ENCODE results near the gene GID8.

Gene GID8

GRCh38 chr20:62957136-62958117, 19.5 kb downstream of the GID8 start:
- no peak for TF ChIP-seq FOXP2 (optimal IDR thresholded peaks at IDR 0.05; ENCODE audit: borderline replicate concordance, extremely low read depth, extremely low read length, insufficient read depth)
- no peak for TF ChIP-seq SIN3A (IDR thresholded peaks at IDR 0.05; ENCODE audit: borderline replicate concordance, insufficient read depth, low read length)
- TF ChIP-seq REST (IDR thresholded peaks at IDR 0.05; ENCODE audit: insufficient read depth in 1 of 2, low read depth in 2 of 2, low read length in 2 of 2) = no peak
- TF ChIP-seq TAF1 (IDR thresholded peaks at IDR 0.05; ENCODE audit: borderline replicate concordance, insufficient read depth, low read length) = no peak
- TF ChIP-seq POLR2AphosphoS5 (IDR thresholded peaks at IDR 0.05; ENCODE audit: low read depth, low read length) = no peak

DNA sequence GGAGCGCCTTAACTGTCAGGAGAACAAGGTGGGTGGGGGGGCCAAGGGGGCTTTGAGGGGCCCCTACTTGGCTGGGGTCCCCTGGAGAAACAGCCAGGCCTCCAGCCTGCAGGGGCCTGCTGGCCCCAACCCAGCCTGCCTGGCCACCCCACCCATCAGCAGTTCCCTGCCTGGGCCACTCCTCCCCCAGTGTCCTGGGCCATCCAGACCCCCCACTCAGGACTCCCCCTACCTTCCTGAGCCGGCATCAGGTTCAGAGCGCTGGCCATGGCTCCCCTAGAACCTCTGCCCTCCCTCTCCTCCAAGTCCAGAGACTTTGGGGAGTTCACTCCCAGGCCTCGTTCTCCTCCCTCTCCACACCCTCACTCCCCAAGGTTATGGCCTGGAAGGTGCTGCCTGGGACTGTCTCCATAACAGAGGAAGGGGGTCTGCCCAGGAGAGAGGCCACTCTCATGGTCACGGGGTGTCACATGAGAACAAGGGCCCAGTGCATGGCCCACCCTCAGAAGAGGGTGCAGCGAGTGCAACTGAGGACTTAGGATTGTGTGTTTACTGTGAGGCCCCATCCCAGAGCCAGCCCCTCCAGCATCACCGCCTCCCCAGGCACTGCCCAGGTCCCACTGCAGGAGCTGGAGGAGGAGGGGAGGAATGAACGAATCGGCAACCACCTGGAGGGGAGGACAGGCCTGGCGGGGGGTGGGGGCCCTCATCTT, 20.6 kb downstream of the GID8 start:
- TF ChIP-seq SIN3A (IDR thresholded peaks at IDR 0.05; ENCODE audit: borderline replicate concordance, insufficient read depth, low read length) = no peak
- no peak for TF ChIP-seq POLR2AphosphoS5 (IDR thresholded peaks at IDR 0.05; ENCODE audit: low read depth, low read length)
- no peak for TF ChIP-seq FOXP2 (optimal IDR thresholded peaks at IDR 0.05; ENCODE audit: borderline replicate concordance, extremely low read depth, extremely low read length, insufficient read depth)
- no peak for TF ChIP-seq TAF1 (IDR thresholded peaks at IDR 0.05; ENCODE audit: borderline replicate concordance, insufficient read depth, low read length)
- TF ChIP-seq REST (IDR thresholded peaks at IDR 0.05; ENCODE audit: insufficient read depth in 1 of 2, low read depth in 2 of 2, low read length in 2 of 2) = no peak

DNA sequence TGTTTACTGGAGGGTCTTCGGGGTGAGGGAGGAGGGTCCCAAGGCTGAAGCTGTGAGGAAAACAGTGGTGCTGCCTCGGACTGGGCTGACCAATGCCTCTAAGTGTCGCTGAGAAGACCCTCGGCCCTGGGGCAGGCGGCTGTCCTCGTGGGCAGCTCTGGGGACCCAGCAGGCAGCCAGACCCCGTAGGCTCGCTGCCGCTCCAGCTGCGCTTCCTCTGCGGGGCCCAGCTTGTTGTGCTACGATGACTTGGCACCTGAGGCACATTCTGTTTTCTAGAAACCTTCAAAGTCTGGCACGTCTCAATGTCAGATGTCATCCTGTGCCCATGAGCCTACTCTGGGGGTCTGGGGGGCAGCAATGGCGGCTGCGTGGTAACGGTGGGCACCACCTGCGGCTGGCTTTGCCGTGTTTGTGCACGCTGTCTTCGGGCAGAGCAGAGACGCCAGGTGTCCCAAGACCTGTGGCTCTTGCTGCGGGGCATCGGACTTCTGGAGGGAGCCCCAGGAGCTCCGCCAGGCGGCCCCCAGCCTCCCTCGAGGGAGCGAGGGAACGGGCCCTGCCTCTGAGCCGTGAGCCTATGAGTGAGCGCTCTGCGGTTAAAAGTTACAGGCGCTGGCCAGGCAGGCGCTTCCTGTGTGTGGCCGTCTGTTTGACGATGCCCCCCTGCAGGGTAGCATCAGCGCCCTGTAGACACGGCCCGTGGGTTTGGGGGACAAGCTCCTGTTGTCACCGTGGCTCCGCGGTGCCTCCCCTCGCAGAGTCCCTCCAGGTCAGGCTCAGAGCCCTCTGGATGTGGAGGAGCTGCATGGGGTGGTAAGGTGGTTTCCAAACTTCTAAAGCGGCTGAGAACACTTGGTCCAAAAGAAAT, 21.4 kb downstream of the GID8 start:
- TF ChIP-seq TAF1 (IDR thresholded peaks at IDR 0.05; ENCODE audit: borderline replicate concordance, insufficient read depth, low read length) (no peak), POLR2AphosphoS5 (IDR thresholded peaks at IDR 0.05; ENCODE audit: low read depth, low read length) (no peak), SIN3A (IDR thresholded peaks at IDR 0.05; ENCODE audit: borderline replicate concordance, insufficient read depth, low read length) (no peak), FOXP2 (optimal IDR thresholded peaks at IDR 0.05; ENCODE audit: borderline replicate concordance, extremely low read depth, extremely low read length, insufficient read depth) (no peak), REST (IDR thresholded peaks at IDR 0.05; ENCODE audit: insufficient read depth in 1 of 2, low read depth in 2 of 2, low read length in 2 of 2) (no peak)

DNA sequence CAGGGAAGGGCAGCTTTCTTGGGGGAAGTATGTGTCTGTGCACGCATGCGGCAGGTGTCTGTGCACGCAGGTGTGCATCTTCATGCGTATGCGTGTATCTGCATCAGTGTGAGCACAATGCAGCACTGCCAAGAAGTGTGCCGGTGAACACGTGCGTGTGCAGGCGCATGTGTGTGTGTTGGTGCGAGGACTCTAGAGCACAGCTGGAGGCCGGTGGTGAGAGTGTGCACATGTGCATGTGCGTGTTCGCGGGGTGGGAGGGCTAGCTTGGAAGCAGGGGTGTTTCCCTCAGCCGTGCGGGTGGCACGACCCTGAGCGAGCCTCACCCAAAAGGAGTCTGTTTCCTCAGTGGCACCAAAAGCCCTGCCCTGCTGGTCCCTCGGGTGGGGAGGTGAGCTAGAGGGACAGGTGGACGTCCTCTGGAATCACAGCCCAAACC, 22.1 kb downstream of the GID8 start:
- TF ChIP-seq POLR2AphosphoS5 (IDR thresholded peaks at IDR 0.05; ENCODE audit: low read depth, low read length) (no peak), SIN3A (IDR thresholded peaks at IDR 0.05; ENCODE audit: borderline replicate concordance, insufficient read depth, low read length) (no peak), REST (IDR thresholded peaks at IDR 0.05; ENCODE audit: insufficient read depth in 1 of 2, low read depth in 2 of 2, low read length in 2 of 2) (no peak), TAF1 (IDR thresholded peaks at IDR 0.05; ENCODE audit: borderline replicate concordance, insufficient read depth, low read length) (no peak), FOXP2 (optimal IDR thresholded peaks at IDR 0.05; ENCODE audit: borderline replicate concordance, extremely low read depth, extremely low read length, insufficient read depth) (no peak)
